HG03060 (cell line): ENCODE results near the gene ANKS1B.
A peak's percentile ranks its signal among the peaks of the same experiment; 100 is the strongest.
"Not testable (repeated sequence)": the region's sequence is repeated elsewhere in the genome, so short reads cannot be mapped to it uniquely, and the experiment has no call there.

Source experiments
- ATAC-seq: cut with Tn5 transposase; IDR thresholded peaks from one replicate; pipeline ENCODE4 v1.9.1; 2021; ENCODE audit warnings: low read depth, moderate number of reproducible peaks; ENCODE audit not compliant: unreplicated experiment

Gene ANKS1B

GRCh38 chr12:98758331-98758730 is 1226.4 kb downstream of the ANKS1B start:
- no peak for ATAC-seq

- ATAC-seq = no peak
Measured at GRCh38 chr12:98757455-98757854, 1227.3 kb downstream of the ANKS1B start.

DNA sequence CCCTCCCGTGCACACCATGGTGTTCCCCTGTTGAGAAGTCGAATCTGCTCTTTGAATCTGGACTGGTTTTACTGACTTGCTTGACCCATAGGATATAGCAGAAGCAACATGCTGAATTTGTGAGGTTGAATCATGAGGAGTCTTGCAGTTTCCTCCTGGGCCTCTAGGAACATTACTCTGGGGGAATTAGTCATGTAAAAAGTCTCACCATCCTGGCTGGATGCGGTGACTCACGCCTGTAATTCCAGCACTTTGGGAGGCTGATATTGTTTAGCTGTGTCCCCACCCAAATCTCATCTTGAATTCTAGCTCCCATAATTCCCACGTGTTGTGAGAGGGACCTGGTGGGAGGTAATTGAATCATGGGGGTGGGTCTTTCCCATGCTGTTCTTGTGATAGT is 1228.9 kb downstream of the ANKS1B start:
- not testable (repeated sequence) for ATAC-seq

DNA sequence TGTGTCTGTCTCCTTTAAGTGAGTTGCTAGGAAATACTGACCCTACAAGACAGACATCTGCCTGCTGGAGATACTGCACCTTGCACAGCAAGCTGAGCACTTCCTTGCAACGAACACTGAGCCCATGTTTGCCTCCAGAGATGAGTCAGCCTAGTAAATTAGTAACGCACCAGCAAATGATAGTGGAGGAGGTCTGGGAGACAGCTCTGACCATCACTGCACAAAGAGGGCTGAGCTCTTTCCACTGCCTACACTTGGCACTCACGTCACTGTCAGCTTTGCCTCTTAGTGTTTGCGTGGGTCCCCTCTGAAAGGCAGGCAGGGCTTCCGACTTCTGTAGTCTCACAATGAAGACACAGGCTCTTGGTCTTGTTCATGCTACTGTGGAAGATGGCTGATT is 1230.6 kb downstream of the ANKS1B start:
- ATAC-seq = peak; percentile 100

DNA sequence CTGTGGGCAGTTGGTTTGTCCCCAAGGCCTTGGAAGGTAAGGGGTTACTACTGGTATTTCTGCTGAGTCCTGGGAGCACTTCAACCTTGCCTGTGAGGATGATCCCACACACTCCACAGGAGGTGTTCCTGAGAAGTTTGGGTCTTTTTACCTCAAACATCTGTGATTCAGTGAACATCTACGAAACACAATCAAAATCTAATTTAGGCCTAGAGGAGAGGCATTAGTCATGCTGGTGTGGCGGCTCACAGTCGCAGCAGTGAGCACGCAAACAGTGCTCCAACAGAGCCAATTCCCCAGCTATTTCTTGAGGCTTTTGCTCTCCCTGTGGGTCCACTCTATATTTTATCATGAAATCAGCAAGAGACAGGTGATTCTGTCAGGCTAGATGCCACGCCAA is 1232.0 kb downstream of the ANKS1B start:
- no peak for ATAC-seq

- ATAC-seq = no peak
Measured at GRCh38 chr12:98751580-98752115, 1233.1 kb downstream of the ANKS1B start.

GRCh38 chr12:98750511-98750910 is 1234.2 kb downstream of the ANKS1B start:
- ATAC-seq = no peak

GRCh38 chr12:98748463-98748862 is 1236.3 kb downstream of the ANKS1B start:
- ATAC-seq = no peak

- ATAC-seq = no peak
Measured at GRCh38 chr12:98745578-98746391, 1239.0 kb downstream of the ANKS1B start.

GRCh38 chr12:98744680-98745079 is 1240.1 kb downstream of the ANKS1B start:
- no peak for ATAC-seq

- no peak for ATAC-seq
Measured at GRCh38 chr12:98743362-98743953, 1241.3 kb downstream of the ANKS1B start.

GRCh38 chr12:98741556-98742265 is 1243.0 kb downstream of the ANKS1B start:
- no peak for ATAC-seq

- ATAC-seq = no peak
Measured at GRCh38 chr12:98741196-98741555, 1243.6 kb downstream of the ANKS1B start.

- no peak for ATAC-seq
Measured at GRCh38 chr12:98740751-98741150, 1244.0 kb downstream of the ANKS1B start.

DNA sequence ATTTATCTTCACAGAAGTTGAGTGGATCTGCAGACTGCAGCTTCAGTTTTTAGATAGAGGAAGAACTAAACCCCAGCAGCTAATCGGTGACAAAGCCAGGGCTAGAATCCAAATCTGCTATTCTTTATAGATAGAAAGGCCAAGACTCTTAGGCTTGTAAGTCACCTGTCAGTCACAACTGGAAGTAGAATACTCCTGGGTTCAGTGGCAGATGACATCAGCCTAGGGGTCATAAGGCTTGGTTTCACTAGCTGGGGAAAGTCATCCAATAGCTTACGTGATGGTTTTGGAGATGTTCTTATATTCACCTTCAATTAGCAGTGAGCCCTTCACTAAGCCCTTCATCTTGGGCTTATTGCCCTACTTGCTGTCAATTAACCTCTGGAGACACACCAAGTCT is 1246.2 kb downstream of the ANKS1B start:
- ATAC-seq = no peak

DNA sequence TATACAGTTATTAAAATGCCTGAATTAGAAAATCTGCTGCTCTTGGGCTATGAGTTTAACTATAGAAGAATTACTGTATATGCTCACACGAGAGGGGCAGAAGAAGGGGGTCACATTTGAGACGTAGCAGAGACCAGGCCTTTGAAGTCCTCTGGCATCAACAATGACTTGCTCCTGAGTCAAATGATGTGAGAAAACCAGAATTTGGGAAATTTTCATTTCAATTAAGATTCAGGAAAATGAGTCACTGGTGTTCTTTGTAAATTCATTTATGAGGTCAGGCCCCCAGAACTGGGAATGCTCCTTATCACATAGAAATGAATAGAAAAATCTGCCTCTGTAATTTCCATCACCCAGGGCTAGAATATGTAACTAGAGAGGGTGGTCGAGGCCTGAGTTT is 1246.7 kb downstream of the ANKS1B start:
- no peak for ATAC-seq

DNA sequence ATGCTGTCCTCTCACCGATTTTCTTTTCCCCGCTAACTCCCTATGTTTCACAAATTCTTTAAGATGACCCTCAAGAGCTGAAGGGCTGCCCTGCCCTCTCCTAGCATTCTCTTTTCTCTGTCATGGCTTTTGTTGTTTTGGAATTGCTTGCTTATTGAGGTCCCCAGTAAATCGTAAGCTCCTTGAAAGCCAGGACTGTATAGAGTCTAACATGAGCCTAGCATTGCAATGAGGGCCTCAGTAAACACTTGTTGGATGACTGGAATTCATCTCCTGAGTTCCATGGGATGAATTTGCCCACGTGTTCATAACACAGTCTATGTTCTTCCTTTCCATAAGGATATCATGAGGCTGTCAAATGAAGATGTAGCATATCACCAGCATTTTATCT is 1247.4 kb downstream of the ANKS1B start:
- no peak for ATAC-seq

DNA sequence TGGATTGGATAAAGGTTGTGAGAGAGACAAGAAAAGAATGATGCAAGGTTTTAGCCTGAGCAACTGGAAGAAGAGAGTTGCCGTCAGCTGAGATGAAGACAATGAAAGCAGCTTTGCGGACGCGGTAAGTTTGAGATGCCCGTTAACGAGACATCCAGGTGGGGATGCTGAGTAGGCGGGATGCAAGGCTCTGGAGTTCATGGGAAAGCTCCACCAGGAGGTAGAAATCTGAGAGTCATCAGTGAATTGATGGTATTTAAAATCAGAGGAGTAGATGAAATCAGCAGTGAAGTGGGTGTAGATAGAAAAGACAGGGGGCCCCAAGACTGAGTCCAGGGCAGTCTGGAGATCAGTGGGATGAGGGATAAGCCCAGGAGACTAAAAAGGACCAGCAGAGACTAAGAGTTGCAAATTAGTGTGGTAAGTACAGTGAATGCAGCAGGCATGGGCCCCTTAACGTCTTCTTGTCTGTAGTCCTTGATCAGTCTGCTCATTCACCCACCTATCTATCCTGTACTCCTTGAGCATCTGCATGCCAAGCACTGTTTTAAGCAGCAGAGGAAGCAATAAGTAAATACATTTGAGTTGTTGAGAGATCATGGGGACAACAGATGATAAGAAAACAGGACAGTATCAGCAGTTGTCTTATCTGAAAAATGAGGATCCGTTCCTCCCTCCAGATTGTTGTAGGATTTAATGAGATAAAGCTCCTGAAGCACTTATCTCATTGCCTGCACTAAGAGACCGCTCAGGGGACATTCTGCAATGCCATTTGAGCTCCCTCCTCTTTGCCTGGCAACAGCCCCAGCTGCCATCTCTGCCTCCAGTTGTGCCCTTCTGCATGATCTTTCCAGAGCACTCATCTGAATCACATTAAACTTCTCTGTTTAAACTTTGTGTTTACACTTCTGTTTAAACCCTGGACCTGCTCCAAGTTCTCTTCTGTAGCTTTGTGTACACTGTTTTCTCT is 1248.1 kb downstream of the ANKS1B start:
- ATAC-seq = no peak

- ATAC-seq = no peak
Measured at GRCh38 chr12:98735821-98736220, 1248.9 kb downstream of the ANKS1B start.

GRCh38 chr12:98733667-98734350 is 1250.9 kb downstream of the ANKS1B start:
- ATAC-seq = no peak
